GM13977 (cell line): ENCODE data around the gene WDR46.

Experiments used
- DNase-seq: peaks from one replicate; pipeline ENCODE4 v3.0.0; 2012; ENCODE audit warnings: low spot score
- in situ Hi-C: fragments of 300-500 bp; cut with MboI; formaldehyde crosslinking; loops from one replicate; pipeline ENCODE4 v1.12.0; 2022; ENCODE audit warnings: low sequenced_read_pairs, low pct_unique_long_range_greater_than_20kb, mixed read lengths, inconsistent platforms; ENCODE audit not compliant: unreplicated experiment
- TF ChIP-seq, protein P1 (sequence below): IDR thresholded peaks from 2 replicates; pipeline ENCODE4 v1.5.1; 2012; ENCODE audit warnings: mild to moderate bottlenecking, control low read depth; ENCODE audit not compliant: insufficient read depth; ENCODE audit errors: extremely low read depth, missing control alignments

The WDR46 gene

DNA sequence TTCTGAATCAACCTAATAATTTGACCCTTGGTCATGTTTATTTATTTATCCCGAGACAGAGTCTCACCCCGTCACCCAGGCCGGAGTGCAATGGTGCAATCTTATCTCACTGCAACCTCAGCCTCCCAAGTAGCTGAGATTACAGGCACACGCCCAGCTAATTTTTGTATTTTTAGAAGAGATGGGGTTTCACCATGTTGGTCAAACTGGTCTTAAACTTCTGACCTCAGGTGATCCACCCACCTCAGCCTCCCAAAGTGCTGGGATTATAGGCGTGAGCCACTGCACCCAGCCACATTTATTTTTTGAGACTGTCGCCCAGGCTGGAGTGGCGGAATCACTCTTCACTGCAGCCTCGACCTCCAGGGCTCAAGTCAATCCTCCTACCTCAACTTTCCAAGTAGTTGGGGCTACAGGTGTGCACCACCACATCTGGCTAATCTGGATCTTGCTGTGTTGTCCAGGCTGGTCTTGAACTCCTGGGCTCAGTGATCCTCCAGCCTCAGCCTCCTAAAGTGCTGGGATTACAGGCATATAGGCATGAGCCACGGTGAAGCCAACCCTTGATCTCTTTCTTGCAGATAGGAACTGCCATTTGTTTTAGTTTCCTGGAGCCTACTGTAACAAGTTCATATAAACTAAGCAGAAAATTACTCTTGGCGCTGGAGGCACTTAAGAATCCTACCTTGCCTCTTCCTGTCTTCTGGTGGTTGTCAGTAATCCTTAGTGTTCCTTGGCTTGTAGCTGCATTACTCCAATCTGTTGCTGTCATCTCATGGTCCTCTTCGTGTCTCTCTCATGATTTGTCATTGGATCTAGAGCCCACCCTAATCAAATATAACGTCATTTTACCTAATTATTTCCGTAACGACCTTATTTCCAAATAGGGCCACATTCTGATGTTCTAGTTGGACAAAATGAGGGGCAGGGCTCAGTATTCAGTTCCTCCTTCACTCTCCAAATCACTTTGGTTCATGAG, 14.8 kb downstream of the WDR46 start:
- TF ChIP-seq, protein P1, sequence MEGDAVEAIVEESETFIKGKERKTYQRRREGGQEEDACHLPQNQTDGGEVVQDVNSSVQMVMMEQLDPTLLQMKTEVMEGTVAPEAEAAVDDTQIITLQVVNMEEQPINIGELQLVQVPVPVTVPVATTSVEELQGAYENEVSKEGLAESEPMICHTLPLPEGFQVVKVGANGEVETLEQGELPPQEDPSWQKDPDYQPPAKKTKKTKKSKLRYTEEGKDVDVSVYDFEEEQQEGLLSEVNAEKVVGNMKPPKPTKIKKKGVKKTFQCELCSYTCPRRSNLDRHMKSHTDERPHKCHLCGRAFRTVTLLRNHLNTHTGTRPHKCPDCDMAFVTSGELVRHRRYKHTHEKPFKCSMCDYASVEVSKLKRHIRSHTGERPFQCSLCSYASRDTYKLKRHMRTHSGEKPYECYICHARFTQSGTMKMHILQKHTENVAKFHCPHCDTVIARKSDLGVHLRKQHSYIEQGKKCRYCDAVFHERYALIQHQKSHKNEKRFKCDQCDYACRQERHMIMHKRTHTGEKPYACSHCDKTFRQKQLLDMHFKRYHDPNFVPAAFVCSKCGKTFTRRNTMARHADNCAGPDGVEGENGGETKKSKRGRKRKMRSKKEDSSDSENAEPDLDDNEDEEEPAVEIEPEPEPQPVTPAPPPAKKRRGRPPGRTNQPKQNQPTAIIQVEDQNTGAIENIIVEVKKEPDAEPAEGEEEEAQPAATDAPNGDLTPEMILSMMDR = no peak
- in situ Hi-C loops = no loop called here
- DNase-seq = no peak

DNA sequence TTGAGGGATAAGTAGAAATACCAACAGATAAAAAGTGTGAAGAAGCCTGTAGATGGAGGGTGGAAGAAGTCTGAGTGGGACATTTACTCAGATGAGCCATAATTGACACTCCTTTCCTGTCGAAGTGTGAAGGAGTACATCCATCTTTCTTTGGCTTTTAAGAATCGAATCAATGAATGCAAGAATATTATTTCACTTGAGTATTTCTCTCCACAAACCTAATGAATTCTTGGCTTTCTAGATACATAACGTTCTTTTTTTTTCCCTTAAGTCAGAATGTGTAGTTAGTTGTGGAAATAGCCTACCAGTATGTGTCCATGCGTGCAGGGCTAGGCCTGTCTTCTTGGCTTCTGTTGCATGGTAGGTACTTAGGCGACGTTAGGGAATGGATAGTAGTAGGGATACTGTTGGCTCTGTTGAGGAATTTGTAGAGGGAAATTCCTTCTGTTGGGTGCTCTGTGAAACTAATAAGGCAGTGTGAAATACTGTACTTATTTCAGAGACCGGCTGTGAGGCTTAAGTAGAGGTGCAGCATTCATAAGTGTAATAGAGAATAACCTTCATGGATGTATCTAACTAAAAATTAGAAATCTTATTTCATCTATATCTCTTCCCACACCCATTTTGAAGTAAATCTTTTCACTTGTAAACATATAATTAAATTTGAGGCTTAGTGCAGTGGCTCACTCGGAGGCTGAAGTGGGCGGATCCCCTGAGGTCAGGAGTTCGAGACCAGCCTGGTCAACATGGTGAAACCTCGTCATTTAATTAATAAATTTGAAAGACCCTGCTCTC, 15.7 kb downstream of the WDR46 start:
- in situ Hi-C loops = no loop called here
- TF ChIP-seq, protein P1 = no peak
- DNase-seq = no peak

DNA sequence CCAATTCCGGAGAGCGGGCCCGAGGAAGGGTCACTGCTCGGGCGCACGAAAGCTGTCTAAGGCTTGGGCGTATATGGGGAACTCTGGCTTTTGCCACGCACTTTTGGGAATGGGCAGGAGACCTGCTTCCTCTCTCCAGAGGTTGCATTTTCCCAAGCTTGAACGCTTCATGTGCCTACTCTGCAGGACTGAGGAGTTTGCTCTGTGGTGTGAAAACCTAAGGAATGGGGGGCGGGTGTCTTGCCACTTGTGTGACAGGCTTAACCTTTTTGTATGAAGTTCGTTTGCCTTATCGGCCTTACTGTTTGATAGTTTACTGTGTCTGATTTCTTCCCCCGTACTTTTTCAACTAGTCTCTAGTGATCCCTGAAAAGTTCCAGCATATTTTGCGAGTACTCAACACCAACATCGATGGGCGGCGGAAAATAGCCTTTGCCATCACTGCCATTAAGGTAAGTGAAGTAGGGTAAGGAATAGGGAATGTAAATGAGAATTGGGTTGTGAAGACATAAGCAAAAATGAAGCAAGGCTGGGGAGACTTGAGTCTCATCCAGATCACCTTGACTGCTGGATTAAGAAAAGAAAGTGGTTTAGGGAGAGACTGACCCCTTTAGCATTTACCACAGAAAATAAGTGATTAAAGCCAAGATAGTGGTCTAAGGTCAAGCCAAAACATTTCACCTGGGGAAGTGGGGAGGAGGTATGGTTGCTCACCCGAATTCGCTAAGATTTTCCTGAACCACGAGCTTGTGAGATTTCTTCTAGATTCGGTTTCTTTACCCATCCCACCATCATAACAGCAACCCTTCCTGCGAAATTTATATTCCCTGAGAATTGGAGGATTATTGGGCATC, 16.5 kb downstream of the WDR46 start:
- in situ Hi-C loops = no loop called here
- TF ChIP-seq, protein P1 = no peak
- no peak for DNase-seq

DNA sequence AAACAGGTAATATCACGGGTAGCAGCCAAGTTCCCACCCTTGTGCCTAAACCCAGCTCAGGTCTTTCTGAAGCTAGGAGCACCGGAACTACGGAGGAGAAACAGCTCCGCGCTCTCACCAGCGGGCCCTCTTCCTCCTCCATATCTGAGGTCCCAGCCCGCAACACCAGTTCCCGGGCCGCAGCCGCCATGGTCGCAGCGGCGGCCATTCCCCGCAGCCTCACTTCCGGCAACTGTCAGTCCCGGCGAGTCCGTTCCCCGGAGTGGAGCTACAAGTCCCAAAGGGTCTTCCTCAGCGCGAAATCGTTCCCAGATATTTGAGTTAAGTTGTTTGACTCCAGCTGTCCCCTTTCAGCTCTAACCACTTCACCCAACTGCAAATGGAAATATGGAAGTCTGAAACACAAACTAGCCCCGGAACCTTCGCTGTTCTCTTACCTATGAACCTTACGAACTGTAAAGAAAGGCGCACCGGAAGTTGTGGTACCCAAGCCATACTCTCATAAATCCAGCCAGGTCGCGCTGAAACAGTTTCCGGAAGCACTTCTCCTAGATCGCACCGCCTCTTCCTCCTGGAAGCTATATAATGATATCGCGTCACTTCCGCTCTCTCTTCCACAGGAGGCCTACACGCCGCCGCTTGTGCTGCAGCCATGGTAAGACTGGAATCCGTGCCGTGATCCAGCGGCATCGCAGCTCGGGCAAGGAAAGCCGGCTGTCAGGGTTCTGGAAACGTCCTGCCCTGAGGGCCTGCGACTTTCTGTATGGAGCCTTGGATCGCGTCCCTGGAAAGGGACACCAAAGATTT, 17.4 kb downstream of the WDR46 start, which contains the start of the genes RPS18 and VPS52:
Gene RPS18 (plus strand): TSS at position 608 of the 807 bp plus-strand sequence. CDS start 45 bp downstream, at position 653.
Gene VPS52 (minus strand): TSS at position 409 of the 807 bp plus-strand sequence. CDS start 201 bp downstream, at position 208.
- in situ Hi-C loops = no loop called here
- DNase-seq = peak; percentile 94
- TF ChIP-seq, protein P1 = no peak

DNA sequence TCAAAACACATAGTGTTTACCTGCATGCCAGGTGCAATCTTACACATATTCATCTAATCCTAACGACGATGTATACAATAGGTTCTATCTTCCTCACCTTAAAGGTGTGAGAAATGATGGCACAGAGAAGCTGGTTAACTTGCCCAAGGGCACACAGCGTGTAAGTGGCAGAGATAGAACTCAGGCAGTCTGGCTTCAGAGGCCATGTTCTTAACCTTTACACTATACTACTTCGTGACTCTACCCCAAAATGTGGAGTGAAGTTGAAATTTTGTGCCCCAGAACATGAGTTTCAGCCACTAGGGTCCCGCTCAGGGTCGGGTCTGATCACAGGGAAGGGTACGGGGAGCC, 17.9 kb downstream of the WDR46 start:
- DNase-seq = no peak
- in situ Hi-C loops = no loop called here
- TF ChIP-seq, protein P1 = no peak
